ENCODE measurements around the gene SLX9.

SLX9 gene

GRCh38 chr21:44916965-44917364 is 22.9 kb upstream of the SLX9 start:
- DNase-seq (ENCODE audit: low read depth) = no peak

- no peak for DNase-seq (ENCODE audit: low read depth)
Observed at GRCh38 chr21:44917446-44918106, 22.3 kb upstream of the SLX9 start.

- DNase-seq (ENCODE audit: low read depth) = no peak
Observed at GRCh38 chr21:44918107-44918470, 21.7 kb upstream of the SLX9 start.

- DNase-seq (ENCODE audit: low read depth) = no peak
Observed at GRCh38 chr21:44918581-44919033, 21.2 kb upstream of the SLX9 start.

- no peak for DNase-seq (ENCODE audit: low read depth)
Observed at GRCh38 chr21:44919111-44919912, 20.5 kb upstream of the SLX9 start.

GRCh38 chr21:44919913-44920693 is 19.7 kb upstream of the SLX9 start:
- DNase-seq (ENCODE audit: low read depth) = no peak

GRCh38 chr21:44920694-44921604 is 18.9 kb upstream of the SLX9 start, which contains the start of gene ITGB2:
ITGB2 (minus strand) TSS chr21:44920899; CDS start chr21:44910782, 10,117 bp downstream.
- DNase-seq (ENCODE audit: low read depth) = no peak

GRCh38 chr21:44921928-44922327 is 17.9 kb upstream of the SLX9 start:
- DNase-seq (ENCODE audit: low read depth) = no peak

- DNase-seq (ENCODE audit: low read depth) = no peak
Observed at GRCh38 chr21:44923480-44924084, 16.2 kb upstream of the SLX9 start.

GRCh38 chr21:44924606-44925377 is 15.0 kb upstream of the SLX9 start:
- DNase-seq (ENCODE audit: low read depth) = peak; percentile 46

GRCh38 chr21:44925378-44925755 is 14.5 kb upstream of the SLX9 start:
- DNase-seq (ENCODE audit: low read depth) = no peak

- peak; percentile 30 for DNase-seq (ENCODE audit: low read depth)
Observed at GRCh38 chr21:44926331-44927101, 13.3 kb upstream of the SLX9 start.

GRCh38 chr21:44927259-44927586 is 12.6 kb upstream of the SLX9 start:
- DNase-seq (ENCODE audit: low read depth) = no peak

- peak; percentile 21 for DNase-seq (ENCODE audit: low read depth)
Observed at GRCh38 chr21:44927587-44928461, 12.0 kb upstream of the SLX9 start.

- peak; percentile 64 for DNase-seq (ENCODE audit: low read depth)
Observed at GRCh38 chr21:44928500-44929241, 11.2 kb upstream of the SLX9 start.

GRCh38 chr21:44929242-44929798 is 10.5 kb upstream of the SLX9 start:
- no peak for DNase-seq (ENCODE audit: low read depth)

GRCh38 chr21:44929799-44930542 is 9.9 kb upstream of the SLX9 start:
- no peak for DNase-seq (ENCODE audit: low read depth)

All from stromal cell of bone marrow (primary cell).